Stimulated activated CD4-positive, alpha-beta T cell treated with anti-CD3 and anti-CD28 coated beads, TNF-alpha, amount 100 ng/mL, for 24 hours (primary cell): ENCODE results near the gene EMILIN1.
"Not testable (repeated sequence)": the region's sequence is repeated elsewhere in the genome, so short reads cannot be mapped to it uniquely, and the experiment has no call there.

Experiments
- DNase-seq, 3 experiments: peaks; one replicate each; pipeline ENCODE4 v3.0.0-alpha.2; 2020; ENCODE audit warnings: low read depth in 3 of 3

Gene EMILIN1

DNA sequence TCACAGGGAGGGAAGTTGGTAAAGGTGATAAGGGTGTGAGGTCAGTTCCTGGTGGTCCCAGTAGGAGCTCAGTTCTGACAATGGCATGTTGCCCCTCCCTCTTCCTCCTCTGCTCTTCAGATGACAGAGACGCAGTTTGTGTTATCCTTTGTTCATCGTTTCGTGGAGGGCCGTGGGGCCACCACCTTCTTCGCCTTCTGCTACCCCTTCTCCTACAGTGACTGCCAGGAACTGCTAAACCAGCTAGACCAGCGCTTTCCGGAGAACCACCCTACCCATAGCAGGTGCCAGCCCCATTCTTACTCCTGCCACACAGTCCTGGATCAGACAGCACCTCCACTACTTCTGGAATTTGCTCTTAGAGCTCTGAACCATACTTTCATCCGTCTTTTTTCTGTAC lies 24.6 kb upstream of the EMILIN1 start:
- DNase-seq = no peak

DNA sequence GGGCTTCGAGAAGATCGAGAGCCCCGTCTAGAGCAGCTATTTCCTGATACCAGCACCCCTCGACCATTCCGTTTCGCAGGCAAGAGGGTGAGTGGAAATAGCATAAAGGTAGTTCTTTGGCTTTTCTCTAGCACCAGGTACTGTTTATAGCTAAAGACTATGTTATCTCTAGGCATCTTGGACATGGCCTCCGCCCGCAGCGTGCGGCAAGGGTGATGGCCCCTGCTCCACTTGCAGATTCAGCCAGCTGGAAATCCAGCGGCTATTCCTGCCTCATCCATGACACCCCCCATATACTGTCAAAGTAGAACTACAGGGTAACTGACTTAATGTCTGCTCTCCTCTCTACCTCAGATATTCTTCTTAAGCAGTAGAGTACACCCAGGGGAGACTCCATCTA lies 23.7 kb upstream of the EMILIN1 start:
- DNase-seq = no peak

DNA sequence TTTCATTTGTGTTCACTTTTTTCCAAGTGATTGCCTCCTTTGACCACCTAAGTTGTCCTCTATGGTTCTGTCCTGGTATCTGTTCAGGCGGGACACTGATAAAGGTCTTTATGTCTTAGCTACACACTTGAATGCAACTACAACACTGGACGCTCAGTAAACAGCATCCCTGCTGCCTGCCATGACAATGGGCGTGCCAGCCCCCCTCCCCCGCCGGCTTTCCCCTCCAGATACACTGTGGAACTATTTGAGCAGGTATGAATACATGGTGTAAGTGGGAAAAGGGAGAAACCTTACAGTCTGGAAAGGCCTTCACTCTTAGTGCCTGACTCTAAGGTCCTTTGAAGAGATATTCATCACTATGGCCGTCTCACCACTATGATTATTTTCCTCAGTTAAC lies 21.2 kb upstream of the EMILIN1 start:
- no peak for DNase-seq

DNA sequence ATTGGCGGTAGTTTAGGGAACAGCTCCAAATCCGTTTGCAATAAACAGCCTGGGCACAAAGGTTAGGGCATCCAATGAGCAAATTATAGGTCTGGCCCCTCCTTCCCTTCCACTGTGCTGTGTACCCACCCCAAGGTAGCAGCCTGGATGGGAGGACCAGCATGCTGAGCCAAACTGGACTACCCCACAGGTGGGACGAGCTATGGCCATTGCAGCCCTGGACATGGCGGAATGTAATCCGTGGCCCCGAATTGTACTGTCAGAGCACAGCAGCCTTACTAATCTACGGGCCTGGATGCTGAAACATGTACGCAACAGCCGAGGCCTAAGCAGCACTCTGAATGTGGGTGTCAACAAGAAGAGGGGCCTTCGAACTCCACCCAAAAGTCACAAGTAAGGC lies 20.2 kb upstream of the EMILIN1 start:
- DNase-seq = no peak

DNA sequence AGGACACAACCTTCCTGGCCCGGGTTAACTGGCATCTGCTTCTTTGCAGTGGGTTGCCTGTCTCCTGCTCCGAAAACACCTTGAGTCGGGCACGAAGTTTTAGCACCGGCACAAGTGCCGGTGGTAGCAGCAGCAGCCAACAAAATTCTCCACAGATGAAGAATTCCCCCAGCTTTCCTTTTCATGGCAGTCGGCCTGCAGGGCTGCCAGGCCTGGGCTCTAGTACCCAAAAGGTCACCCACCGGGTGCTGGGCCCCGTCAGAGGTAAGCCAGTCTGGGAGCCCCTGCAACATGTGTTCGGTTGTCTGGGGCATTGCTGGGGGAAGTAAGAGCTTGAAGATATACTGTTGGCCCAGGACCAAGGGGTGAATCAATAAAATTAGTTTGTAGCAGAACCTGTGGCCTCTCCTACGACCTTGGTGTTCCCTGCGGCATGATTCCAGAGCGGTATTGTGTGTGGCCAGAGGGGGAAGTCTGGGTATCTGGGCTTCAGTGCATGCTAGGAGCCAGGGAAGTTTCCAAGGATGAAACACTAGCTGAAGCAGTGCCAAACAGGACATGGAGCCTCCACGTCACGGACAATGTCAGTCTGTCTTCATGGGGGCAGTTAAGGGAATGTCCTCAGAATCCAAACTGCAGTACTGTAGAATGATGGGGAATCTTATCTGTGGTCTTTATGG lies 19.1 kb upstream of the EMILIN1 start:
- no peak for DNase-seq

- DNase-seq = no peak
Measured at GRCh38 chr2:27060323-27060722, 18.1 kb upstream of the EMILIN1 start.

GRCh38 chr2:27065128-27065527 lies 13.3 kb upstream of the EMILIN1 start:
- DNase-seq = no peak

DNA sequence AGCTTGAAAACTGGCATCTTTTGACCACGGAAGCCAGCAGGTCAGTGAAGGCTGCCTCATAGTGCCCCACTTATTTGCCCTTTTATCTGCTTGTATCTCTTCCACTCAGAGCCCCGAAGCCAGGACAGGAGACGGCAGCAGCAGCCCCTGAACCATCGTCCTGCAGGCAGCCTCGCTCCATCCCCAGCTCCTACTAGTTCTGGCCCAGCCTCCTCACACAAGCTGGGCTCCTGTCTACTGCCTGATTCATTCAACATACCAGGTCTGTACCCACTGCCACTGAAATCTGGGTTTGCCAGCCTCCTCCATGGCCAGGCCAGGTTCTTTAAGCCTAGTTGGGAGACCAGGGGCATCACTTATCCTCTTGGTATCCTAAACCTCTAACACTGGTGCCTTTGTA lies 11.0 kb upstream of the EMILIN1 start:
- no peak for DNase-seq

DNA sequence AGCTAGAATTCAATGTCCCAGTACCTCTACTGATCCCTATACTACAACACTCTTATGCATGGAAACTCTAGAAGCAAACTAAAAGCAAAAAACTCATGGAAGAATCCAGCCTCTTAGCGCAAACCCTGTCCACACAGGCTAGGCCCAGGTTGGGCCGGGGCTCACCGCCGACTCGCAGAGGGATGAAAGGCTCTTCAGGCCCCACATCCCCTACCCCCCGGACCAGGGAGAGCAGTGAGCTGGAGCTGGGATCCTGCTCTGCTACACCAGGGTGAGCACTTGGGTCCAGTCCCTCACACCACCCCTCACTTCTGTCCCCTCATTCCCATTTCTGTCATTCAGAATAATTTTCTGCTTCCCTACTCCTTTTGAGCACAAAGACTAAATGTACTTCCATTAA lies 9.0 kb upstream of the EMILIN1 start:
- DNase-seq = no peak

GRCh38 chr2:27069961-27070618 lies 8.3 kb upstream of the EMILIN1 start:
- no peak for DNase-seq

DNA sequence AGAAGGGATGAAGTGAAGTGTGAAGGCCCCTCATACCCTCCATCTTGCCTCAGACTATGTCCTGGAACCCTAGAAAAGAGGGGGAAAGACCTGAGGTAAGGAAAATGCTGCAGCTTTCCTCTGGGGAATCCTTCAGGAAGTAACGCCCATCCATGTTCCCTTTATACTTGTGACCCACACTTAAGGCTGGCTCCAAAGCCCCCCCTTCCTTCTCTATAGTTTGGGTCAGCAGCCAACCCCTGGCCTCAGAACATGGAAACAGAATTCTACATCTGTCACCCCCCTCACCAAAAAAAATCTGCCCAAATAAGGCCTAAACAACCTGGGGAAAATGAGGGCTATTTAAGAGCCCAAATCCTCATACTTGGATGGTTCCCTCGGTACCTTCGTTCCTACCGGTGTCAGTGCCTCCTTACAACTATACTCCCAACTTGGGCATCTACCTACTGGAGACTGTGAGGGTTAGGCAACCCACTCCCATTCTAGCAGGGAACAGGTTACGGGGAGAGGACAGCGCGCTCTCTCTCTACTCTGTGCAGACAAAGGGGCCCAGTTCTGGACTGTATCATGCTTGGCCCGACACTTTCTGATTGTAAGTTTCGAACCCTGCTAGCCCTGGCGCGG lies 7.7 kb upstream of the EMILIN1 start:
- no peak for DNase-seq

- peak; percentile 83 to 90 (median 84) for DNase-seq
Measured at GRCh38 chr2:27071277-27071989, 7.0 kb upstream of the EMILIN1 start, which contains the start of gene OST4. TSS of gene OST4 (minus strand) at chr2:27071654.

- peak in 1 of 3 experiments; percentile 52 for DNase-seq
Measured at GRCh38 chr2:27071990-27072830, 6.2 kb upstream of the EMILIN1 start.

DNA sequence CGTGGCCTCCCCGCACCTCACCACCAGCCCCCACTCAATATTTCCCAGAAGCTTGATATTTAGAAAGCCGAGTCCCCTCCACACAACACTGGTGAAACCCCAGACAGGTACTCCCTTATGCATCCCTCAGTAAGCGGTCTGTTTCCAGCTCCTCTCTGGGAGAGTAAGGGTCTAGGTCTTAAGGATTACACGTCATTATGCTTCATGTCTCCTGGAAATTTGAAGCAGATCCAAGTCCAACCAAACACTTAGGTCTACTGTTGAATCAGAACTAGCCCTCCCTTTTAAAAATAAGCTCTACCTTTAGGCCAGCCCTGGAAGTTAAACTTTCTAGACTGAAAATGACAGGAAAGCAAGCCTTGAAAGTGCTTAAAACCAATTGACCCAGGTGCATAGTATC lies 5.5 kb upstream of the EMILIN1 start:
- no peak for DNase-seq

GRCh38 chr2:27073782-27074181 lies 4.6 kb upstream of the EMILIN1 start:
- no peak for DNase-seq

GRCh38 chr2:27074738-27075565 lies 3.5 kb upstream of the EMILIN1 start:
- DNase-seq = peak in 1 of 3 experiments; percentile 38

DNA sequence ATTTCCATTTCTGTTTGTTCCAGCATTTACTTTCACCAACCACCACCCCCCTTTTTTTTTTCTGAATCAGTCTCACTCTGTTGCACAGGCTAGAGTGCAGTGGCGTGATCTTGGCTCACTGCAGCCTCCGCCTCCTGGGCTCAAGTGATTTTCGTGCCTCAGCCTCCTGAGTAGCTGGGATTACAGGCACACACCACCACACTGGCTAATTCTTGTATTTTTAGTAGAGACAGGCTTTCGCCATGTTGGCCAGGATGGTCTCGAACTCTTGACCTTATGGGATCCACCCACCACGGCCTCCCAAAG lies 2.9 kb upstream of the EMILIN1 start:
- not testable (repeated sequence) for DNase-seq

GRCh38 chr2:27076323-27076722 lies 2.1 kb upstream of the EMILIN1 start:
- DNase-seq = no peak

DNA sequence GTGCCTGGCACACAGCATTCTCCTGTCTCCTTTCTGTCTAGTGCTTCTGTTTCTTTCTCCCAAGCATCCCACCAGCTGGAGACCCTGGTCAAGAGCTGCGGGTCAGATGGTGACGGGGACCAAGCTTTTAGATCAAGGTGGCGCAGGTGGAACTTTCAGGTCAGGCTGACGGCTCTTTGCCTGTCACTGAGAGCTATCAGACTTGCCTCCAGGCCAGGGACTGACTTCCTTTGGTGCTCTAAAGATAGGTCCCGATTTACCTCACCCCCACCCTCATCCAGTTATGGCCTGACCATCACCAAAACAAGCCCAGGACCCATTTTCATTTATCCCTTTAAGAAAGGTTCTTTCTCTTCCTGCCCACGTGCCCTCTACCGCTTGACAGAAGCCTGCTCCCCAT lies 1.2 kb upstream of the EMILIN1 start:
- no peak for DNase-seq

DNA sequence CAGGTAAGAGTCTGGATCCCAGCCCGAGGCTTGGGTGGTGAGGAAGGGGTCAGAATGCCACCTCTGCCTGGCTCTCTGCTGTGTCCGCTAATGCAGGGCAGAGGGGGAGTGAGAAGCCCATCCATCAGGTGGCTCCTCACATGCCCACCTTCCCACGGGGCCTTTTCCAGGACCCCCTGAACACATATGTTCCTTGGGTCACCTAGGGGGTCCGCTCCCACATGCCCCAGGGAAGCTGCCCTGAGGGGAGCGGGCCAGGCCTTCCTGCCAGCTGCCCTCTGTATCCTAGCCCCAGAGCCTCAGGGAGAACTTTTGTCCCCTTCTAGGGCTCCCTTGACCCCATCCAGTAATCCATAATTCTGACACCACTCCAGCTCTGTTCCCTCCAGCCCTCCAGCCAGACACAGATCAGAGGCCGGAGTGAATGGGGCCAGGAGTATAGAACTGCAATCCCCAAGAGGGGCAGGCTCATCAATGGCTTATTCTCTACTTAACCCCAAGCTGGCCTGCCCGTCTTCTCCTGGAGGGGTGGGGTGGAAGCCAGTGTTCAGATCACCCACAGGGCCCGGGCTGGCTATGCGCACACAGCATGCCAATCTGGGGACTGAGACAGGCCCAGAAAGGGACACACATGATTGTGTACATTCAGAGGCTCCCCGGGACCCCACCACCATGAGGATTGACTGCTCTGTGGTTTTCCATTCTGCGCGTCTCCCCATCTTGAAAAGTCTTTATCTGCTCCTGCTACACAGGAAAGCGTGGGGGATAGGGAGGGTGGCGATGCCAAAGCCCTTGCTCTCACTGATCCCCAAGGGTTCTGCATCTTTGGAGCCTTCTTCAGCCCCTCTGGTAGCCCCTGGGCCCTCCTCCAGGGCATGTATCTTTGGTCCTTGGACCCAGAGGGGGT lies 1.1 kb downstream of the EMILIN1 start:
- no peak for DNase-seq
